SK-N-SH (cell line): ENCODE results near the gene PYGO1. TPM values are rescaled to one million over a fixed set of nuclear protein-coding genes. Genes with fewer than 3 reads are reported as not detected.

Experiments
- CTCF ChIA-PET: fragments of 300-600, 350-600 bp; formaldehyde crosslinking; extraction: SDS; loops from one replicate; lab custom pipeline; 2021; lab: Yijun Ruan, JAX
- POLR2A ChIA-PET: fragments of 350-600 bp; sonication (Branson Sonifier 250); formaldehyde crosslinking; extraction: SDS; loops from one replicate; lab custom pipeline; 2020; ENCODE audit warnings: antibody characterized with exemption, inconsistent platforms; lab: Yijun Ruan, JAX
- DNase-seq: peaks from one replicate; pipeline ENCODE4 v3.0.0; 2012
- H2AFZ ChIP-seq: fragments of 200-600 bp; sonication (generic); 2 replicates; pipeline ENCODE4 v1.8.1; 2016; ENCODE audit warnings: antibody characterized with exemption, mild to moderate bottlenecking, low read depth
- H3F3A ChIP-seq: fragments of 200-600 bp; sonication (generic); replicated peaks from 2 replicates; pipeline ENCODE3; 2016; ENCODE audit warnings: antibody characterized with exemption, mild to moderate bottlenecking; ENCODE audit not compliant: insufficient read depth
- H3K27ac ChIP-seq, 2 experiments: fragments of 200-500 bp in 1 of 2; fragments of 200-600 bp in 1 of 2; sonication (Bioruptor generic) in 1 of 2; sonication (generic), shearing (Covaris generic) in 1 of 2; 2 replicates each; pipeline versions ENCODE4 v1.5.1 to v1.6.1; 2014 to 2016; ENCODE audit warnings: low read depth in 2 of 2, inconsistent platforms in 1 of 2, low read length in 1 of 2, mild to moderate bottlenecking in 1 of 2, mixed read lengths in 1 of 2
- H3K27me3 ChIP-seq: fragments of 200-600 bp; sonication (generic), shearing (Covaris generic); 2 replicates; pipeline ENCODE4 v1.6.1; 2016; ENCODE audit warnings: mixed run types; ENCODE audit not compliant: insufficient read depth
- H3K36me3 ChIP-seq, 2 experiments: fragments of 200-500 bp in 1 of 2; fragments of 200-600 bp in 1 of 2; sonication (Bioruptor generic) in 1 of 2; sonication (generic) in 1 of 2; replicated peaks in 1 of 2; 2 replicates each; pipeline versions ENCODE3 to v1.5.1; 2014 to 2016; ENCODE audit warnings: low read length in 1 of 2, mild to moderate bottlenecking in 1 of 2; ENCODE audit not compliant: insufficient read depth in 2 of 2, control insufficient read depth in 1 of 2
- H3K4me1 ChIP-seq, 2 experiments: fragments of 200-500 bp in 1 of 2; fragments of 200-600 bp in 1 of 2; sonication (Bioruptor generic) in 1 of 2; sonication (generic), shearing (Covaris generic) in 1 of 2; 2 replicates each; pipeline versions ENCODE4 v1.5.1 to v1.6.1; 2014 to 2016; ENCODE audit warnings: low read depth in 1 of 2, low read length in 1 of 2, mixed run types in 1 of 2; ENCODE audit not compliant: insufficient read depth in 2 of 2, control insufficient read depth in 1 of 2
- H3K4me2 ChIP-seq: fragments of 200-600 bp; sonication (generic), shearing (Covaris generic); 2 replicates; pipeline ENCODE4 v1.6.1; 2017; ENCODE audit warnings: mixed run types
- H3K4me3 ChIP-seq, 2 experiments: fragments of 200-500 bp in 1 of 2; fragments of 200-600 bp in 1 of 2; sonication (Bioruptor generic) in 1 of 2; sonication (generic), shearing (Covaris generic) in 1 of 2; 2 replicates each; pipeline versions ENCODE4 v1.5.1 to v1.8.1; 2014 to 2016; ENCODE audit warnings: low read depth in 2 of 2, inconsistent platforms in 1 of 2, low read length in 1 of 2, mild to moderate bottlenecking in 1 of 2, mixed read lengths in 1 of 2, moderate library complexity in 1 of 2
- H3K79me2 ChIP-seq: fragments of 200-600 bp; sonication (generic); 2 replicates; pipeline ENCODE4 v1.8.1; 2017; ENCODE audit warnings: mild to moderate bottlenecking; ENCODE audit not compliant: insufficient read depth
- H3K9ac ChIP-seq: fragments of 200-600 bp; sonication (generic); 2 replicates; pipeline ENCODE4 v1.6.1; 2017; ENCODE audit warnings: mixed run types
- H3K9me2 ChIP-seq: fragments of 200-600 bp; sonication (generic); 2 replicates; pipeline ENCODE4 v1.6.1; 2017; ENCODE audit warnings: mixed run types
- H3K9me3 ChIP-seq: fragments of 200-600 bp; sonication (generic); 2 replicates; pipeline ENCODE4 v1.6.1; 2017; ENCODE audit warnings: mixed run types, mild to moderate bottlenecking, moderate library complexity
- H4K20me1 ChIP-seq: fragments of 200-600 bp; sonication (generic); 2 replicates; pipeline ENCODE4 v1.6.1; 2017; ENCODE audit warnings: mild to moderate bottlenecking, mixed run types; ENCODE audit not compliant: insufficient read depth
- EZH2phosphoT487 ChIP-seq: fragments of 200-600 bp; sonication (generic); IDR thresholded peaks from 2 replicates; pipeline ENCODE4 v1.6.1; 2017; ENCODE audit warnings: low read depth, mixed run types, mild to moderate bottlenecking, antibody characterized with exemption, moderate library complexity, borderline replicate concordance
- FOXJ3 ChIP-seq: sonication (generic); formaldehyde crosslinking; IDR thresholded peaks from 2 replicates; pipeline ENCODE4 v1.5.1; 2020; ENCODE audit warnings: mild to moderate bottlenecking, missing genetic modification reagents
- FOXM1 ChIP-seq: IDR thresholded peaks from 2 replicates; pipeline ENCODE4 v1.4.0; 2012; ENCODE audit warnings: low read depth, mild to moderate bottlenecking
- GATA2 ChIP-seq: sonication (generic); formaldehyde crosslinking; IDR thresholded peaks from 2 replicates; pipeline ENCODE4 v1.5.0; 2020; ENCODE audit warnings: mild to moderate bottlenecking, missing genetic modification reagents
- JUND ChIP-seq: IDR thresholded peaks from 2 replicates; pipeline ENCODE4 v1.4.0; 2012
- MEF2A ChIP-seq: IDR thresholded peaks from 2 replicates; pipeline ENCODE4 v1.4.0; 2012; ENCODE audit warnings: low read depth, borderline replicate concordance
- NRF1 ChIP-seq: IDR thresholded peaks from 2 replicates; pipeline ENCODE4 v1.6.1; 2012; ENCODE audit warnings: low read depth, mild to moderate bottlenecking, low read length
- RFX5 ChIP-seq: IDR thresholded peaks from 2 replicates; pipeline ENCODE4 v1.6.1; 2012; ENCODE audit warnings: mild to moderate bottlenecking, improper control_type of control experiment, low read length
- RXRA ChIP-seq: IDR thresholded peaks from 2 replicates; pipeline ENCODE4 v1.4.0; 2012; ENCODE audit warnings: low read depth, mild to moderate bottlenecking, borderline replicate concordance
- SMC3 ChIP-seq: IDR thresholded peaks from 2 replicates; pipeline ENCODE4 v1.6.1; 2012; ENCODE audit warnings: low read depth, low read length, improper control_type of control experiment
- TAF1 ChIP-seq: IDR thresholded peaks from 2 replicates; pipeline ENCODE4 v1.6.1; 2012; ENCODE audit warnings: low read depth, mild to moderate bottlenecking, low read length, moderate library complexity, borderline replicate concordance
- TCF12 ChIP-seq: IDR thresholded peaks from 2 replicates; pipeline ENCODE4 v1.4.0; 2012
- TEAD4 ChIP-seq: IDR thresholded peaks from 2 replicates; pipeline ENCODE4 v1.4.0; 2012; ENCODE audit warnings: mild to moderate bottlenecking, borderline replicate concordance; ENCODE audit not compliant: insufficient read depth
- USF1 ChIP-seq: IDR thresholded peaks from 2 replicates; pipeline ENCODE4 v1.4.0; 2012; ENCODE audit warnings: low read depth, borderline replicate concordance
- USF2 ChIP-seq: fragments of 150-350 bp; IDR thresholded peaks from 2 replicates; pipeline ENCODE4 v1.6.1; 2017; ENCODE audit warnings: antibody characterized with exemption, low read length, low read depth, borderline replicate concordance
- WGBS: methylation state at CpG from one replicate; pipeline ENCODE4 v1.1.6; 2017; ENCODE audit warnings: low lambda C conversion rate; 5-methylcytosine and 5-hydroxymethylcytosine counted together
- polyA plus RNA-seq, 3 experiments: library from polyadenylated mRNA; depleted of rRNA; stranded (reverse); fragments of >200 nt; gene quantifications; 2 replicates each; pipeline ENCODE4 v1.2.3, GENCODE V29; 2012
- TF ChIP-seq, protein P1 (sequence below): fragments of 200-600 bp; sonication (generic); IDR thresholded peaks from 2 replicates; pipeline ENCODE4 v1.6.1; 2017; ENCODE audit warnings: antibody characterized with exemption, mild to moderate bottlenecking, moderate library complexity
- TF ChIP-seq, protein P2 (sequence below): IDR thresholded peaks from 2 replicates; pipeline ENCODE4 v1.4.0; 2012; ENCODE audit warnings: low read depth, borderline replicate concordance
- TF ChIP-seq, protein P3 (sequence below): IDR thresholded peaks from 2 replicates; pipeline ENCODE4 v1.4.0; 2012; ENCODE audit warnings: low read depth
- TF ChIP-seq, protein P4 (sequence below): fragments of 150-350 bp; IDR thresholded peaks from 2 replicates; pipeline ENCODE4 v1.6.1; 2016; ENCODE audit warnings: mild to moderate bottlenecking, low read depth, low read length

The PYGO1 gene
- polyA plus RNA-seq, 1 of the 3 experiments (the other 2 are of a cell fraction), result 2.3 TPM

DNA sequence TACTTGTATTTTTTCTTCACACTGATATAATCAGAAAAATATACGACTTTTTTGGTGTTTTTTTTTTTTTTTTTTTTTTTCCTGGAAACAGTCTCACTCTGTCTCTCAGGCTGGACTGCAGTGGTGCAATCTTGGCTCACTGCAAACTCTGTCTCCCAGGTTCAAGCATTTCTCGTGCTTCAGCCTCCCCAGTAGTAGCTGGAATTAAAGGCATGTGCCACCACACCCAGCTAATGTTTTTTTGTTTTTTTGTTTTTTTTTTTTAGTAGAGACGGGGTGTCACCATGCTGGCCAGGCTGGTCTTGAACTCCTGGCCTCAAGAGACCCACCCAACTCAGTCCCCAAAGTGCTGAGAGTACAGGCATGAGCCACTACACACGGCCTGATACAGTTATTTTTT is 59.3 kb downstream of the PYGO1 start (continued):
- TF ChIP-seq, protein P1, sequence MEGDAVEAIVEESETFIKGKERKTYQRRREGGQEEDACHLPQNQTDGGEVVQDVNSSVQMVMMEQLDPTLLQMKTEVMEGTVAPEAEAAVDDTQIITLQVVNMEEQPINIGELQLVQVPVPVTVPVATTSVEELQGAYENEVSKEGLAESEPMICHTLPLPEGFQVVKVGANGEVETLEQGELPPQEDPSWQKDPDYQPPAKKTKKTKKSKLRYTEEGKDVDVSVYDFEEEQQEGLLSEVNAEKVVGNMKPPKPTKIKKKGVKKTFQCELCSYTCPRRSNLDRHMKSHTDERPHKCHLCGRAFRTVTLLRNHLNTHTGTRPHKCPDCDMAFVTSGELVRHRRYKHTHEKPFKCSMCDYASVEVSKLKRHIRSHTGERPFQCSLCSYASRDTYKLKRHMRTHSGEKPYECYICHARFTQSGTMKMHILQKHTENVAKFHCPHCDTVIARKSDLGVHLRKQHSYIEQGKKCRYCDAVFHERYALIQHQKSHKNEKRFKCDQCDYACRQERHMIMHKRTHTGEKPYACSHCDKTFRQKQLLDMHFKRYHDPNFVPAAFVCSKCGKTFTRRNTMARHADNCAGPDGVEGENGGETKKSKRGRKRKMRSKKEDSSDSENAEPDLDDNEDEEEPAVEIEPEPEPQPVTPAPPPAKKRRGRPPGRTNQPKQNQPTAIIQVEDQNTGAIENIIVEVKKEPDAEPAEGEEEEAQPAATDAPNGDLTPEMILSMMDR, result no peak
- TF ChIP-seq, protein P2, sequence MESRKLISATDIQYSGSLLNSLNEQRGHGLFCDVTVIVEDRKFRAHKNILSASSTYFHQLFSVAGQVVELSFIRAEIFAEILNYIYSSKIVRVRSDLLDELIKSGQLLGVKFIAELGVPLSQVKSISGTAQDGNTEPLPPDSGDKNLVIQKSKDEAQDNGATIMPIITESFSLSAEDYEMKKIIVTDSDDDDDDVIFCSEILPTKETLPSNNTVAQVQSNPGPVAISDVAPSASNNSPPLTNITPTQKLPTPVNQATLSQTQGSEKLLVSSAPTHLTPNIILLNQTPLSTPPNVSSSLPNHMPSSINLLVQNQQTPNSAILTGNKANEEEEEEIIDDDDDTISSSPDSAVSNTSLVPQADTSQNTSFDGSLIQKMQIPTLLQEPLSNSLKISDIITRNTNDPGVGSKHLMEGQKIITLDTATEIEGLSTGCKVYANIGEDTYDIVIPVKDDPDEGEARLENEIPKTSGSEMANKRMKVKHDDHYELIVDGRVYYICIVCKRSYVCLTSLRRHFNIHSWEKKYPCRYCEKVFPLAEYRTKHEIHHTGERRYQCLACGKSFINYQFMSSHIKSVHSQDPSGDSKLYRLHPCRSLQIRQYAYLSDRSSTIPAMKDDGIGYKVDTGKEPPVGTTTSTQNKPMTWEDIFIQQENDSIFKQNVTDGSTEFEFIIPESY, result no peak
- TF ChIP-seq SMC3 (no peak), RFX5 (no peak)

DNA sequence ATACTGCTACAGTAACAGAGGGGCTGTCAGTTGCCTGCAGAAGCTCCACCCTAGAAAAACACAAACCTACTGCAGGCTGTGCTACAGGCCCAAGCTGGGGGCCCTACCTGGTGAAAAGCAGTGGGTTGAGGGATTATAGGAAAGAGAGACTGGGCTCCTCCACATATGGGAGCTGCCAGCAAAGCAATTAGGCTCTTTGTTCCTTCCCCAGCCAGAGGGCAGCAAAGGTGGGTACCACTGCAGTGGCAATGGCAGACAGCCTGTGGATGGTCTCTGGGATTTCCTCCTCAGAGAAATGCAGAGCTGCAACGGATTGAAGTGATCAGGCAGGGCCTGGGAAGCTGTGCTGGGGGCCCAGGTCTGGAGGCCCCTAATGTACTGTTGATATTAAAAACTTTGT is 61.0 kb downstream of the PYGO1 start:
- Histone ChIP-seq H3K9ac (no peak overlapping the region), H3F3A (no peaks in the 10 kb centered on the region), H4K20me1 (no peaks in the 10 kb centered on the region), H3K27me3 (no peaks in the 10 kb centered on the region), H3K9me2 (no peaks in the 10 kb centered on the region), H3K36me3 (no peaks in the 10 kb centered on the region)
- ChIA-PET POLR2A (no interaction called here), CTCF (interaction anchor here (1.2 to 3.0 kb wide), 17 partner anchors 12 to 370 kb away, joined by 3 to 24 read pairs (median 5); no protein-coding TSS in a partner anchor)
- TF ChIP-seq JUND, result no peak
- TF ChIP-seq, all 33 proteins: peak for 0
- Histone ChIP-seq H3K9me3 (no peaks in the 10 kb centered on the region), H3K4me2 (no peak overlapping the region), H3K27ac (no peak overlapping the region), H3K4me1 (peaks cover 0 to 5% of the 10 kb centered on the region in 2 experiments; a peak in 1 of 4 replicates), H3K79me2 (no peaks in the 10 kb centered on the region), H3K4me3 (no peak overlapping the region), H2AFZ (no peak overlapping the region)
- DNase-seq, result no peak
- 17% methylated on average over 1 of the region's 1 CpG for WGBS

- Histone ChIP-seq H3K4me2 (no peak overlapping the region), H3K36me3 (no peaks in the 10 kb centered on the region), H3K9ac (no peak overlapping the region), H3K9me2 (no peaks in the 10 kb centered on the region), H3K4me3 (no peak overlapping the region), H3K9me3 (no peaks in the 10 kb centered on the region), H3K79me2 (no peaks in the 10 kb centered on the region), H2AFZ (peak overlapping the region; percentile 9; the same call in 1 of the 2 replicates), H3F3A (no peaks in the 10 kb centered on the region), H4K20me1 (no peaks in the 10 kb centered on the region), H3K4me1 (peaks cover 0 to 5% of the 10 kb centered on the region in 2 experiments; a peak in 1 of 4 replicates), H3K27ac (no peak overlapping the region), H3K27me3 (no peaks in the 10 kb centered on the region)
- ChIA-PET CTCF (interaction anchor here (0.6 to 3.0 kb wide), 26 partner anchors 10 to 406 kb away, joined by 3 to 24 read pairs (median 4); no protein-coding TSS in a partner anchor), POLR2A (no interaction called here)
- DNase-seq, result peak; percentile 51
- WGBS, result 31% methylated on average over 7 of the region's 7 CpGs
- TF ChIP-seq RFX5 (no peak), TAF1 (no peak), RXRA (no peak), EZH2phosphoT487 (no peak), FOXM1 (no peak), TEAD4 (no peak), USF1 (peak; percentile 76; the same call in 1 of the 2 replicates), JUND (no peak), TCF12 (no peak), FOXJ3 (CRISPR knock-in tag) (no peak), GATA2 (CRISPR knock-in tag) (no peak), NRF1 (no peak), USF2 (no peak), MEF2A (no peak)
- TF ChIP-seq, protein P3, sequence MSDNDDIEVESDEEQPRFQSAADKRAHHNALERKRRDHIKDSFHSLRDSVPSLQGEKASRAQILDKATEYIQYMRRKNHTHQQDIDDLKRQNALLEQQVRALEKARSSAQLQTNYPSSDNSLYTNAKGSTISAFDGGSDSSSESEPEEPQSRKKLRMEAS, result peak; percentile 99
- TF ChIP-seq, protein P4, sequence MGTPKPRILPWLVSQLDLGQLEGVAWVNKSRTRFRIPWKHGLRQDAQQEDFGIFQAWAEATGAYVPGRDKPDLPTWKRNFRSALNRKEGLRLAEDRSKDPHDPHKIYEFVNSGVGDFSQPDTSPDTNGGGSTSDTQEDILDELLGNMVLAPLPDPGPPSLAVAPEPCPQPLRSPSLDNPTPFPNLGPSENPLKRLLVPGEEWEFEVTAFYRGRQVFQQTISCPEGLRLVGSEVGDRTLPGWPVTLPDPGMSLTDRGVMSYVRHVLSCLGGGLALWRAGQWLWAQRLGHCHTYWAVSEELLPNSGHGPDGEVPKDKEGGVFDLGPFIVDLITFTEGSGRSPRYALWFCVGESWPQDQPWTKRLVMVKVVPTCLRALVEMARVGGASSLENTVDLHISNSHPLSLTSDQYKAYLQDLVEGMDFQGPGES, result no peak
Measured at GRCh38 chr15:55526559-55527036, 61.5 kb downstream of the PYGO1 start.
